Upper lobe of right lung (tissue), 1 donor: Measurements from ENCODE around the gene NAA20. TPM values are rescaled to one million over a fixed set of nuclear protein-coding genes. Genes with fewer than 3 reads are reported as not detected.

Source experiments
- ATAC-seq: fragments of 200-7000 bp; cut with Tn5 transposase; one replicate; pipeline ENCODE4 v1.9.1; 2020; ENCODE audit warnings: mild to moderate bottlenecking, moderate library complexity
- DNase-seq: peaks from one replicate; pipeline ENCODE4 v3.0.0-alpha.2; 2020
- H3K27ac ChIP-seq: fragments of 200-600 bp; one replicate; pipeline ENCODE4 v1.8.0; 2022
- H3K27me3 ChIP-seq: fragments of 200-600 bp; one replicate; pipeline ENCODE4 v1.8.0; 2022; ENCODE audit warnings: mild to moderate bottlenecking
- H3K36me3 ChIP-seq: fragments of 200-600 bp; one replicate; pipeline ENCODE4 v1.8.0; 2022
- H3K4me1 ChIP-seq: fragments of 200-600 bp; one replicate; pipeline ENCODE4 v1.8.0; 2022
- H3K4me3 ChIP-seq: fragments of 200-600 bp; one replicate; pipeline ENCODE4 v1.8.0; 2022; ENCODE audit warnings: mild to moderate bottlenecking
- H3K9me3 ChIP-seq: fragments of 200-600 bp; one replicate; pipeline ENCODE4 v1.8.0; 2022
- CTCF ChIP-seq: fragments of 200-600 bp; IDR thresholded peaks from one replicate; pipeline ENCODE4 v1.8.0; 2022; ENCODE audit warnings: antibody characterized with exemption
- intact Hi-C: fragments of 100-400 bp; cut with DNase I; formaldehyde crosslinking; loops from one replicate; pipeline ENCODE4 v1.11.0; 2022
- total RNA-seq: library from RNA; stranded (reverse); fragmentation: NEBNext Ultra II Directional; extraction: Animal tissue kit (Norgen Biotek cat#: 25700); gene quantifications from one replicate; pipeline ENCODE4 v1.2.1, GENCODE V29; 2021
- donor health status: DM: no; HTN: yes; CAD: no; lungs with severe emphysema.

The NAA20 gene
- total RNA-seq, 1 donor from 2014 or later: 63.1 TPM

GRCh38 chr20:19969507-19970255 is 47.5 kb upstream of the NAA20 start:
- Histone ChIP-seq H3K27me3 (no peaks in the 10 kb centered on the region), H3K4me1 (peaks cover 36% of the 10 kb centered on the region), H3K4me3 (no peak overlapping the region), H3K9me3 (no peaks in the 10 kb centered on the region), H3K36me3 (peaks cover 41% of the 10 kb centered on the region), H3K27ac (peak overlapping the region; percentile 17)
- ATAC-seq: no peak
- no peak for DNase-seq
- no peak for TF ChIP-seq CTCF
- intact Hi-C loops: no loop called here

- H3K27me3 ChIP-seq: no peaks in the 10 kb centered on the region
- no peak for TF ChIP-seq CTCF
- H3K9me3 ChIP-seq: no peaks in the 10 kb centered on the region
- ATAC-seq (no peak), DNase-seq (no peak)
- no peak overlapping the region for H3K27ac ChIP-seq
- H3K4me1 ChIP-seq: peaks cover 30% of the 10 kb centered on the region
- intact Hi-C loops: no loop called here
- no peak overlapping the region for H3K4me3 ChIP-seq
- peaks cover 41% of the 10 kb centered on the region for H3K36me3 ChIP-seq
These were observed 46.9 kb upstream of the NAA20 start for GRCh38 chr20:19970256-19970765.

- DNase-seq (no peak), ATAC-seq (no peak)
- Histone ChIP-seq H3K27ac (no peak overlapping the region), H3K4me1 (peaks cover 35% of the 10 kb centered on the region), H3K9me3 (no peaks in the 10 kb centered on the region), H3K4me3 (no peak overlapping the region), H3K36me3 (peaks cover 41% of the 10 kb centered on the region), H3K27me3 (no peaks in the 10 kb centered on the region)
- intact Hi-C loops: no loop called here
- TF ChIP-seq CTCF: no peak
These were observed 46.0 kb upstream of the NAA20 start for GRCh38 chr20:19971116-19971515.

- no peak for TF ChIP-seq CTCF
- Histone ChIP-seq H3K27ac (peak overlapping the region; percentile 87), H3K27me3 (no peaks in the 10 kb centered on the region), H3K36me3 (peaks cover 25% of the 10 kb centered on the region), H3K9me3 (no peaks in the 10 kb centered on the region), H3K4me1 (peaks cover 62% of the 10 kb centered on the region), H3K4me3 (peak overlapping the region; percentile 63)
- peak; percentile 41 for ATAC-seq
- intact Hi-C loops: no loop called here
- peak; percentile 71 for DNase-seq
These were observed 43.1 kb upstream of the NAA20 start for GRCh38 chr20:19973961-19974629.

- Histone ChIP-seq H3K36me3 (peaks cover 26% of the 10 kb centered on the region), H3K27ac (peak overlapping the region; percentile 87)
- intact Hi-C loops: no loop called here
These were observed 42.3 kb upstream of the NAA20 start for GRCh38 chr20:19974630-19975435.

More at GRCh38 chr20:19974630-19975435, 42.3 kb upstream of the NAA20 start:
- DNase-seq: peak; percentile 94
- no peak for TF ChIP-seq CTCF
- no peaks in the 10 kb centered on the region for H3K9me3 ChIP-seq
- H3K27me3 ChIP-seq: no peaks in the 10 kb centered on the region
- H3K4me3 ChIP-seq: peak overlapping the region; percentile 63
- ATAC-seq: peak; percentile 88
- H3K4me1 ChIP-seq: peaks cover 69% of the 10 kb centered on the region
